Measurements from ENCODE around the gene ITGB6. TPM values are rescaled to one million over a fixed set of nuclear protein-coding genes. Genes with fewer than 3 reads are reported as not detected.

ITGB6 gene
- total and polyA plus RNA-seq, 8 donors, result 1.3 to 32.4 (median 3.0) TPM

- no peak for ATAC-seq
- H3K27ac ChIP-seq, result no peak overlapping the region
- intact Hi-C loops (cut with DNase I), result no loop called here
- no peak for TF ChIP-seq CTCF (IDR thresholded peaks at IDR 0.05)
- H3K4me3 ChIP-seq, result no peak overlapping the region
- 64 to 74% methylated on average over 4 of the region's 4 CpGs for WGBS, 2 donors
- H3K9me3 ChIP-seq, result no peaks in the 10 kb centered on the region
- no peak for FAIRE-seq
- H3K4me1 ChIP-seq, result no peaks in the 10 kb centered on the region
- H3K27me3 ChIP-seq, result no peaks in the 10 kb centered on the region
- no peak for DNase-seq
- H3K36me3 ChIP-seq, result no peaks in the 10 kb centered on the region
Measured at GRCh38 chr2:160096409-160096808, 103.7 kb downstream of the ITGB6 start.

- intact Hi-C loops (cut with DNase I), result no loop called here
- WGBS, 2 donors, result 80% methylated on average over 4 of the region's 4 CpGs
- DNase-seq (peak in 1 of 6 donors; percentile 56), ATAC-seq (no peak), FAIRE-seq (no peak)
- TF ChIP-seq CTCF (IDR thresholded peaks at IDR 0.05), result no peak
- Histone ChIP-seq H3K9me3 (no peaks in the 10 kb centered on the region), H3K27ac (no peak overlapping the region), H3K36me3 (no peaks in the 10 kb centered on the region), H3K27me3 (no peaks in the 10 kb centered on the region), H3K4me1 (no peaks in the 10 kb centered on the region), H3K4me3 (no peak overlapping the region)
Measured at GRCh38 chr2:160092445-160092844, 107.6 kb downstream of the ITGB6 start.

- Histone ChIP-seq H3K4me1 (no peaks in the 10 kb centered on the region), H3K27me3 (no peaks in the 10 kb centered on the region), H3K27ac (no peak overlapping the region), H3K36me3 (no peaks in the 10 kb centered on the region), H3K4me3 (no peak overlapping the region), H3K9me3 (no peaks in the 10 kb centered on the region)
- FAIRE-seq (no peak), DNase-seq (no peak), ATAC-seq (no peak)
- no peak for TF ChIP-seq CTCF (IDR thresholded peaks at IDR 0.05)
- intact Hi-C loops (cut with DNase I), result no loop called here
Measured at GRCh38 chr2:160091381-160091780, 108.7 kb downstream of the ITGB6 start.

GRCh38 chr2:160087854-160088745 lies 112.0 kb downstream of the ITGB6 start:
- FAIRE-seq (no peak), DNase-seq (no peak), ATAC-seq (peak in 1 of 4 donors; percentile 31)
- intact Hi-C loops (cut with DNase I), result no loop called here
- H3K36me3 ChIP-seq, result no peaks in the 10 kb centered on the region
- WGBS, 2 donors, result 71 to 72% methylated on average over 4 of the region's 4 CpGs
- H3K27ac ChIP-seq, result no peak overlapping the region
- H3K9me3 ChIP-seq, result no peaks in the 10 kb centered on the region
- no peaks in the 10 kb centered on the region for H3K27me3 ChIP-seq
- H3K4me1 ChIP-seq, result no peaks in the 10 kb centered on the region
- H3K4me3 ChIP-seq, result no peak overlapping the region
- TF ChIP-seq CTCF (IDR thresholded peaks at IDR 0.05), result no peak

- H3K36me3 ChIP-seq, result no peaks in the 10 kb centered on the region
- no peak overlapping the region for H3K4me3 ChIP-seq
- no peak for FAIRE-seq
Measured at GRCh38 chr2:160085662-160086061, 114.4 kb downstream of the ITGB6 start.

More at GRCh38 chr2:160085662-160086061, 114.4 kb downstream of the ITGB6 start:
- Histone ChIP-seq H3K4me1 (no peaks in the 10 kb centered on the region), H3K9me3 (no peaks in the 10 kb centered on the region), H3K27me3 (no peaks in the 10 kb centered on the region), H3K27ac (no peak overlapping the region)
- WGBS, 2 donors, result 77 to 90% methylated on average over 3 of the region's 3 CpGs
- no peak for ATAC-seq
- no peak for DNase-seq
- TF ChIP-seq CTCF (IDR thresholded peaks at IDR 0.05), result no peak
- intact Hi-C loops (cut with DNase I), result no loop called here
